Caco-2 (cell line): ENCODE measurements around the gene CRABP2. TPM values are rescaled to one million over a fixed set of nuclear protein-coding genes. Genes with fewer than 3 reads are reported as not detected.
A peak's percentile ranks its signal among the peaks of the same experiment; 100 is the strongest.

Experiments used
- BruUV-seq: library from RNA; stranded (reverse); fragments of 400-500 nt; replicated peaks from 2 replicates; lab custom pipeline; 2021; lab: Mats Ljungman, UMichigan
- CTCF ChIA-PET: fragments of 300-600 bp; sonication (Branson Sonifier 250); formaldehyde crosslinking; loops from one replicate; lab custom pipeline; 2022; ENCODE audit warnings: antibody characterized with exemption; lab: Charles Lee
- POLR2A ChIA-PET: fragments of 300-600 bp; sonication (Branson Sonifier 250); formaldehyde crosslinking; loops from one replicate; lab custom pipeline; 2022; ENCODE audit warnings: antibody characterized with exemption; lab: Charles Lee
- DNase-seq, 2 experiments: peaks; one replicate each; pipeline versions ENCODE4 v3.0.0 to v3.0.0-alpha.2; 2020 to 2022
- H3K27me3 ChIP-seq: replicated peaks from 2 replicates; pipeline ENCODE4 v1.6.0; 2011; ENCODE audit warnings: low read length; ENCODE audit not compliant: control insufficient read depth, insufficient read depth
- H3K36me3 ChIP-seq: 2 replicates; pipeline ENCODE4 v1.5.1; 2011; ENCODE audit warnings: low read length; ENCODE audit not compliant: control insufficient read depth, insufficient read depth
- H3K4me1 ChIP-seq: fragments of 250-450 bp; sonication (Bioruptor Pico); 2 replicates; pipeline ENCODE4 v1.5.1; 2020; ENCODE audit warnings: mild to moderate bottlenecking
- H3K4me3 ChIP-seq: 2 replicates; pipeline ENCODE4 v1.5.1; 2011; ENCODE audit warnings: low read depth, mild to moderate bottlenecking, control low read depth, low read length
- H3K9me3 ChIP-seq: fragments of 250-450 bp; sonication (Bioruptor Pico); 2 replicates; pipeline ENCODE4 v1.5.1; 2020; ENCODE audit warnings: mild to moderate bottlenecking, moderate library complexity
- H3K27ac Mint-ChIP-seq: one replicate; pipeline ENCODE4 v1.8.0; 2022; ENCODE audit warnings: mixed read lengths; ENCODE audit not compliant: unreplicated experiment
- H3K27me3 Mint-ChIP-seq: one replicate; pipeline ENCODE4 v1.8.0; 2022; ENCODE audit warnings: mixed read lengths; ENCODE audit not compliant: insufficient read depth, unreplicated experiment
- H3K36me3 Mint-ChIP-seq: one replicate; pipeline ENCODE4 v1.8.0; 2022; ENCODE audit warnings: mild to moderate bottlenecking, mixed read lengths; ENCODE audit not compliant: insufficient read depth, unreplicated experiment
- H3K4me1 Mint-ChIP-seq: one replicate; pipeline ENCODE4 v1.8.0; 2022; ENCODE audit warnings: low read depth, mixed read lengths; ENCODE audit not compliant: unreplicated experiment
- H3K4me3 Mint-ChIP-seq: one replicate; pipeline ENCODE4 v1.8.0; 2022; ENCODE audit warnings: mild to moderate bottlenecking, moderate library complexity, mixed read lengths; ENCODE audit not compliant: unreplicated experiment
- H3K9me3 Mint-ChIP-seq: one replicate; pipeline ENCODE4 v1.8.0; 2022; ENCODE audit warnings: mixed read lengths; ENCODE audit not compliant: unreplicated experiment
- intact Hi-C: fragments of 100-400 bp; cut with micrococcal nuclease; formaldehyde crosslinking; loops from one replicate; pipeline ENCODE4 v1.10.0; 2022; ENCODE audit not compliant: unreplicated experiment
- total RNA-seq: library from RNA; stranded (reverse); gene quantifications from 2 replicates; pipeline ENCODE4 v1.2.3, GENCODE V29; 2022
- TF ChIP-seq, protein P1 (sequence below), 2 experiments: fragments of 200-600 bp in 1 of 2; IDR thresholded peaks; 1 replicate in 1 of 2; 2 replicates in 1 of 2; pipeline versions ENCODE4 v1.5.1 to v1.8.0; 2011 to 2022; ENCODE audit warnings: antibody characterized with exemption in 1 of 2, control low read depth in 1 of 2, inconsistent platforms in 1 of 2, low read depth in 1 of 2, low read length in 1 of 2, mild to moderate bottlenecking in 1 of 2, moderate library complexity in 1 of 2; ENCODE audit not compliant: insufficient read depth in 1 of 2, severe bottlenecking in 1 of 2, unreplicated experiment in 1 of 2

Gene CRABP2
- total RNA-seq, 1 experiment from 2014 or later = 27.1 TPM

DNA sequence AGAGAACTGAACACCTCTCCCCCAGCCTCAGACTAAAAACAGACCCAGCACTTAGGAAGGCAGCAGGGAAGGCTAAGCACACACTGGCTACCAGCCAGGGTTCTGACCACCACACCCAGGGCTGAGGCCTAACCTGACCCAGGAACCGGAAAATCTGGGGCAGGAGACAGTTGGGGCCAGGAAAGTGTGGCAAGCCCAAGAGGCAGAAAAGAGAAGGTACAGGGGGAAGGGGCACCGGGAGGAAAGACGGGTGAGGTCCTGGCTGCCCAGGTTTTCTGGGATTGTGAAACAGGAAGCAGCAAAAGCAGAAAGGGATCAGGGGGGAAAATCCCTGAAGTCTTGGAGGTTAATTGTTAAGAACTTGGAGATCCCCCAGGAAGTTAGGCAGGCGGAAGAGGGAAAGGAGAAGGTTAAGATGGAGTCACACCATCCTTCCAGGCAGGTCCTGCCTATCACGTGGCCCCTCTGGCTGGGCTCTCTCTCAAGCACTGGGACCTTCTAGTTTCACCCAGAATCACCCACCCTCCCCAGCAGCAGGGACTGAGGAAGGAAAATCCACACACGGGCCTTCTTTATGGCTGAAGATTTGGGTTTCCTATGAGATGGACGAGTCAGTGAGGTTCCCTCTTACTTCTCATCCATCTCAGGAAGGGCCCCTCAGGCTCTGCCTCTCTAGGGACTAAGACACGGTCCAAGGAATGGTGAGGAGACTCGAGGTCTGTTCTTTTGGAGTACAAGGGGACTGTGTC, 43.5 kb upstream of the CRABP2 start:
- no peak for DNase-seq
- peaks cover 10% of the 10 kb centered on the region for H3K36me3 ChIP-seq
- Mint-ChIP-seq H3K4me1 (peaks cover 31% of the 10 kb centered on the region), H3K36me3 (peaks cover 54% of the 10 kb centered on the region), H3K9me3 (no peaks in the 10 kb centered on the region), H3K27ac (peak overlapping the region; percentile 100), H3K27me3 (no peaks in the 10 kb centered on the region), H3K4me3 (peak overlapping the region; percentile 79)
- H3K9me3 ChIP-seq = no peaks in the 10 kb centered on the region
- TF ChIP-seq, protein P1, sequence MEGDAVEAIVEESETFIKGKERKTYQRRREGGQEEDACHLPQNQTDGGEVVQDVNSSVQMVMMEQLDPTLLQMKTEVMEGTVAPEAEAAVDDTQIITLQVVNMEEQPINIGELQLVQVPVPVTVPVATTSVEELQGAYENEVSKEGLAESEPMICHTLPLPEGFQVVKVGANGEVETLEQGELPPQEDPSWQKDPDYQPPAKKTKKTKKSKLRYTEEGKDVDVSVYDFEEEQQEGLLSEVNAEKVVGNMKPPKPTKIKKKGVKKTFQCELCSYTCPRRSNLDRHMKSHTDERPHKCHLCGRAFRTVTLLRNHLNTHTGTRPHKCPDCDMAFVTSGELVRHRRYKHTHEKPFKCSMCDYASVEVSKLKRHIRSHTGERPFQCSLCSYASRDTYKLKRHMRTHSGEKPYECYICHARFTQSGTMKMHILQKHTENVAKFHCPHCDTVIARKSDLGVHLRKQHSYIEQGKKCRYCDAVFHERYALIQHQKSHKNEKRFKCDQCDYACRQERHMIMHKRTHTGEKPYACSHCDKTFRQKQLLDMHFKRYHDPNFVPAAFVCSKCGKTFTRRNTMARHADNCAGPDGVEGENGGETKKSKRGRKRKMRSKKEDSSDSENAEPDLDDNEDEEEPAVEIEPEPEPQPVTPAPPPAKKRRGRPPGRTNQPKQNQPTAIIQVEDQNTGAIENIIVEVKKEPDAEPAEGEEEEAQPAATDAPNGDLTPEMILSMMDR (IDR thresholded peaks at IDR 0.05; ENCODE audit: insufficient read depth in 1 of 2, low read depth in 1 of 2, low read length in 1 of 2, severe bottlenecking in 1 of 2, unreplicated experiment in 1 of 2) = no peak
- intact Hi-C loops = no loop called here
- CTCF ChIA-PET = interaction anchor here (0.6 to 1.9 kb wide), 2 partner anchors 22 to 58 kb away, joined by 3 to 10 read pairs; no protein-coding TSS in a partner anchor
- no peaks in the 10 kb centered on the region for H3K27me3 ChIP-seq
- no TSS peak for BruUV-seq
- H3K4me3 ChIP-seq = peak overlapping the region; percentile 55
- H3K4me1 ChIP-seq = peaks cover 44% of the 10 kb centered on the region
- POLR2A ChIA-PET = no interaction called here

DNA sequence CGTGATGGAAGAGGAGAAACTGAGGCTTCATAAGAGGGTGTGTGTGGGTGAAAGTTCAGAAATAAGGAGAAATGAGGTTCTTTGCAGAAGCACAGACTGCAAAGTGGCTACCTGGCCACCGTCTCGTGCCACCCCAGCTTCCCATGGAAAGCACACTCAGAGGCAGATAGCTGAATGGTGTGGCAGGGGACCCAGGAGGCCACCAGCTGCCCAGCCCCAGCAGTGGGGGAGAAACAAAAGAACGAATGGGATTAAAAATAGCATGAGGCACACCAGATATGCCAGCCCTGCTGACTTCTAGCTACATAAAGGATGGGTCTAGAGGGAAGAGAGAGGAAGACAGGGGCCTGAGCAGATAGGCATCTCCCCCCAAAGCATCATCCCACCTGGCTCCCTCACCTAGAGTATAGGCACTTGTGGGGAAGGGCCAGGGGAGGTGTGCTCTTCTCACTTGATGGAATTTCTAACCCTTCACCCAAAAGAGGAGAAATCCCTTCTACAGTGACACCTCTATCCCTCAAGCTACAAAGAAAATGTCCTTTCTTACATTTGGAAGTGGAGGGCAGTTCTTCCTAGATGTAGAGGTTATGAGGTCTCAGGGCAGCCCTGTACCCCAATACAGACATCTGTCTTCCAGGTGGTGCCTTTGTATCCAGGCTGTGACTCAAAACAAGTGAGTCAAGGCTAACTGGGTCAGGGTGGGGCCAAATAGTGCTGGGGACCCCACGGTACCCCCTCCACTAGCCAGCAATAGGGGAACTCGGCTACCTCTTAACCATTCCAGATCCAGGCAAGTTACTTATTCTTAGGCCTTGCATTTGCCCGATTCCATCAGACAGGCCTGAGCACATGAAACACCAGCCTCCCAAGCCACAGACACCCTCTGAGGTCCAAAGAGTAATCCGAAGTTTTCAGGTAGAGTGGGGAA, 42.6 kb upstream of the CRABP2 start:
- ChIA-PET CTCF (interaction anchor here (0.6 to 1.9 kb wide), 4 partner anchors 20 to 59 kb away, joined by 3 to 11 read pairs (median 10); partner anchors contain the start of genes ISG20L2 and METTL25B), POLR2A (interaction anchor here (1.6 to 2.8 kb wide), 2 partner anchors 19 to 20 kb away, joined by 13 to 32 read pairs; partner anchors contain the start of genes ISG20L2, METTL25B and PRCC)
- Mint-ChIP-seq H3K4me1 (peaks cover 34% of the 10 kb centered on the region), H3K9me3 (no peaks in the 10 kb centered on the region), H3K4me3 (peak overlapping the region; percentile 79), H3K36me3 (peaks cover 62% of the 10 kb centered on the region), H3K27ac (peak overlapping the region; percentile 100), H3K27me3 (no peaks in the 10 kb centered on the region)
- no TSS peak for BruUV-seq
- Histone ChIP-seq H3K4me3 (peak overlapping the region; percentile 55), H3K9me3 (no peaks in the 10 kb centered on the region), H3K27me3 (no peaks in the 10 kb centered on the region), H3K36me3 (peaks cover 14% of the 10 kb centered on the region), H3K4me1 (peaks cover 42% of the 10 kb centered on the region)
- intact Hi-C loops = loop anchor here (2.0 kb wide), 1 partner anchor 19 kb away; the partner anchor contains the start of genes ISG20L2 and METTL25B
- TF ChIP-seq, protein P1 (IDR thresholded peaks at IDR 0.05; ENCODE audit: insufficient read depth in 1 of 2, low read depth in 1 of 2, low read length in 1 of 2, severe bottlenecking in 1 of 2, unreplicated experiment in 1 of 2) = no peak
- DNase-seq = no peak
